Glutamatergic neuron (in vitro differentiated cells): Measurements from ENCODE around the gene CELF1. TPM values are rescaled to one million over a fixed set of nuclear protein-coding genes. Genes with fewer than 3 reads are reported as not detected.

ENCODE experiments used
- DNase-seq: peaks from one replicate; pipeline ENCODE4 v3.0.0; 2022
- H3K27ac Mint-ChIP-seq: one replicate; pipeline ENCODE4 v1.8.0; 2020; ENCODE audit warnings: mild to moderate bottlenecking, mixed read lengths, inconsistent platforms; ENCODE audit not compliant: unreplicated experiment
- H3K27me3 Mint-ChIP-seq: one replicate; pipeline ENCODE4 v1.8.0; 2020; ENCODE audit warnings: mild to moderate bottlenecking, moderate library complexity, mixed read lengths, inconsistent platforms; ENCODE audit not compliant: unreplicated experiment
- H3K36me3 Mint-ChIP-seq: one replicate; pipeline ENCODE4 v1.8.0; 2020; ENCODE audit warnings: mild to moderate bottlenecking, mixed read lengths, inconsistent platforms; ENCODE audit not compliant: unreplicated experiment
- H3K4me1 Mint-ChIP-seq: one replicate; pipeline ENCODE4 v1.8.0; 2020; ENCODE audit warnings: mild to moderate bottlenecking, low read depth, mixed read lengths, inconsistent platforms; ENCODE audit not compliant: unreplicated experiment
- H3K4me3 Mint-ChIP-seq: one replicate; pipeline ENCODE4 v1.8.0; 2020; ENCODE audit warnings: mild to moderate bottlenecking, mixed read lengths, inconsistent platforms; ENCODE audit not compliant: unreplicated experiment
- H3K9me3 Mint-ChIP-seq: one replicate; pipeline ENCODE4 v1.8.0; 2020; ENCODE audit warnings: mild to moderate bottlenecking, moderate library complexity, mixed read lengths, inconsistent platforms; ENCODE audit not compliant: unreplicated experiment
- CTCF ChIP-seq: fragments of 200-600 bp; sonication (generic); IDR thresholded peaks from one replicate; pipeline ENCODE4 v1.5.0; 2021; ENCODE audit not compliant: partially characterized antibody, unreplicated experiment
- long read RNA-seq: library from polyadenylated mRNA; unstranded; transcript quantifications from one replicate; pipeline ENCODE4 v2.0.0, GENCODE V29; 2020; ENCODE audit not compliant: unreplicated experiment
- total RNA-seq: library from RNA; stranded (reverse); fragmentation: NEBNext Ultra II Directional; extraction: Animal tissue kit (Norgen Biotek cat#: 25700); gene quantifications from one replicate; pipeline ENCODE4 v1.2.1, GENCODE V29; 2021; ENCODE audit not compliant: unreplicated experiment

CELF1 gene
- 261 TPM for total RNA-seq
- long read RNA-seq, full-length matches to known transcripts: 1 of 29 reads
- long read RNA-seq, partial matches to known transcripts: 11 of 29 reads
- long read RNA-seq, other reads (novel, unspliced or antisense): 17 of 29 reads

GRCh38 chr11:47552566-47553405 lies at the start of gene CELF1:
Gene CELF1 (minus strand): TSS chr11:47553132. CDS start chr11:47499523, 53,609 bp downstream.
- H3K9me3 Mint-ChIP-seq: peaks cover 1% of the 10 kb centered on the region
- H3K27me3 Mint-ChIP-seq: peaks cover 9% of the 10 kb centered on the region
- H3K27ac Mint-ChIP-seq: peak within 1 kb of the TSS; percentile 100
- DNase-seq: peak; percentile 95
- H3K4me3 Mint-ChIP-seq: peak within 1 kb of the TSS; percentile 96
- peaks cover 24% of the 10 kb centered on the region for H3K4me1 Mint-ChIP-seq
- no peaks in the 10 kb centered on the region for H3K36me3 Mint-ChIP-seq
- TF ChIP-seq CTCF: peak; percentile 96

DNA sequence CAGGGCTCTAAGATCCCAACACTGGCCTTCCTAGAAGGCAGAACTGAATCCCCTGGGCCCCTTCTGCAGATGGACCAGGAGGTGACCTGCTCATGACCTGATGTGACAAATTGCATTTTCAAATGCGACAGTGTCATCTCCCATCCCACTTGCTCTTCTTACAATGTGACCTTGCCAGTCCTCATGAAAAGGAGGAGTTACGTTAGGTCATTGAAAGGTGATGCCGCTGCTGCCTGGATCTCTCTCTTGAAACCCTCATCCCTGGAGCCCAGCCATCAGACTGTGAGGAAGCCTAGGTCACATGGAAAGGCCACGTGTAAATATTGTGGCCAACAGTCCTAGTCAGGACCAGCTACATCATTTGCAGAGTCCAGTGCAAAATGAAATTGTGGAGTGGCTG lies 47.0 kb upstream of the CELF1 start:
- Mint-ChIP-seq H3K4me1 (peaks cover 10% of the 10 kb centered on the region), H3K9me3 (peaks cover 1% of the 10 kb centered on the region), H3K27me3 (peaks cover 11% of the 10 kb centered on the region), H3K36me3 (no peaks in the 10 kb centered on the region), H3K27ac (no peak overlapping the region), H3K4me3 (no peak overlapping the region)
- TF ChIP-seq CTCF: no peak
- no peak for DNase-seq

DNA sequence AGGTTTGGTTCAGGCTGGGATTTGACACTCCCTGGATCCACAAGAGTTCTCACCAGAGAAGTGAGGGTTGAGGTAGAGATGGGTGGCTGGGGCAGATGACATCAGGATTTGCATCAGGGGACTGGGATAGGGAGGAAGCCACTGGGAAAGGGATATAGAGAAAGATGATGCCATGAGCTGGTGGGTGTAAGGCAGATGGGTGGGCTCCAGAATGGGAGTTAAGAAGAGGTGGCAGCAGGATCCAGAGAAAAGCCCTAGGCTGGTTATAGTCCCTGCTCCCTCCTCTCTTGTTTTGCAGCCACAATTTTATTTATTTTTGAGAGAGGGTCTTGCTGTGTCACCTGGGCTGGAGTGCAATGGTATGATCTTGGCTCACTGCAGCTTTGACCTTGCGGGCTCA lies 43.0 kb upstream of the CELF1 start:
- Mint-ChIP-seq H3K27ac (no peak overlapping the region), H3K36me3 (no peaks in the 10 kb centered on the region), H3K9me3 (no peaks in the 10 kb centered on the region), H3K4me3 (peak overlapping the region; percentile 8), H3K27me3 (peaks cover 23% of the 10 kb centered on the region), H3K4me1 (peaks cover 15% of the 10 kb centered on the region)
- no peak for DNase-seq
- TF ChIP-seq CTCF: no peak

- H3K27me3 Mint-ChIP-seq: peaks cover 23% of the 10 kb centered on the region
- no peaks in the 10 kb centered on the region for H3K9me3 Mint-ChIP-seq
- DNase-seq: no peak
- TF ChIP-seq CTCF: no peak
- peak overlapping the region; percentile 72 for H3K4me3 Mint-ChIP-seq
- H3K36me3 Mint-ChIP-seq: no peaks in the 10 kb centered on the region
- H3K27ac Mint-ChIP-seq: no peak overlapping the region
- peaks cover 15% of the 10 kb centered on the region for H3K4me1 Mint-ChIP-seq
Observed at GRCh38 chr11:47595029-47595428, 42.1 kb upstream of the CELF1 start.
